Upper lobe of right lung (tissue), 1 donor: ENCODE data around the gene ZSCAN16. TPM values are rescaled to one million over a fixed set of nuclear protein-coding genes. Genes with fewer than 3 reads are reported as not detected.

Experiments used
- ATAC-seq: fragments of 200-7000 bp; cut with Tn5 transposase; one replicate; pipeline ENCODE4 v1.9.1; 2020; ENCODE audit warnings: mild to moderate bottlenecking, moderate library complexity
- DNase-seq: peaks from one replicate; pipeline ENCODE4 v3.0.0-alpha.2; 2020
- H3K27ac ChIP-seq: fragments of 200-600 bp; one replicate; pipeline ENCODE4 v1.8.0; 2022
- H3K27me3 ChIP-seq: fragments of 200-600 bp; one replicate; pipeline ENCODE4 v1.8.0; 2022; ENCODE audit warnings: mild to moderate bottlenecking
- H3K36me3 ChIP-seq: fragments of 200-600 bp; one replicate; pipeline ENCODE4 v1.8.0; 2022
- H3K4me1 ChIP-seq: fragments of 200-600 bp; one replicate; pipeline ENCODE4 v1.8.0; 2022
- H3K4me3 ChIP-seq: fragments of 200-600 bp; one replicate; pipeline ENCODE4 v1.8.0; 2022; ENCODE audit warnings: mild to moderate bottlenecking
- H3K9me3 ChIP-seq: fragments of 200-600 bp; one replicate; pipeline ENCODE4 v1.8.0; 2022
- intact Hi-C: fragments of 100-400 bp; cut with DNase I; formaldehyde crosslinking; loops from one replicate; pipeline ENCODE4 v1.11.0; 2022
- total RNA-seq: library from RNA; stranded (reverse); fragmentation: NEBNext Ultra II Directional; extraction: Animal tissue kit (Norgen Biotek cat#: 25700); gene quantifications from one replicate; pipeline ENCODE4 v1.2.1, GENCODE V29; 2021
- TF ChIP-seq, protein P1 (sequence below): fragments of 200-600 bp; IDR thresholded peaks from one replicate; pipeline ENCODE4 v1.8.0; 2022; ENCODE audit warnings: antibody characterized with exemption
- donor health status: DM: no; HTN: yes; CAD: no; lungs with severe emphysema.

ZSCAN16 gene
- total RNA-seq, 1 donor from 2014 or later: 5.8 TPM

GRCh38 chr6:28176373-28176772 lies 52.0 kb downstream of the ZSCAN16 start:
- no peaks in the 10 kb centered on the region for H3K27me3 ChIP-seq
- TF ChIP-seq, protein P1, sequence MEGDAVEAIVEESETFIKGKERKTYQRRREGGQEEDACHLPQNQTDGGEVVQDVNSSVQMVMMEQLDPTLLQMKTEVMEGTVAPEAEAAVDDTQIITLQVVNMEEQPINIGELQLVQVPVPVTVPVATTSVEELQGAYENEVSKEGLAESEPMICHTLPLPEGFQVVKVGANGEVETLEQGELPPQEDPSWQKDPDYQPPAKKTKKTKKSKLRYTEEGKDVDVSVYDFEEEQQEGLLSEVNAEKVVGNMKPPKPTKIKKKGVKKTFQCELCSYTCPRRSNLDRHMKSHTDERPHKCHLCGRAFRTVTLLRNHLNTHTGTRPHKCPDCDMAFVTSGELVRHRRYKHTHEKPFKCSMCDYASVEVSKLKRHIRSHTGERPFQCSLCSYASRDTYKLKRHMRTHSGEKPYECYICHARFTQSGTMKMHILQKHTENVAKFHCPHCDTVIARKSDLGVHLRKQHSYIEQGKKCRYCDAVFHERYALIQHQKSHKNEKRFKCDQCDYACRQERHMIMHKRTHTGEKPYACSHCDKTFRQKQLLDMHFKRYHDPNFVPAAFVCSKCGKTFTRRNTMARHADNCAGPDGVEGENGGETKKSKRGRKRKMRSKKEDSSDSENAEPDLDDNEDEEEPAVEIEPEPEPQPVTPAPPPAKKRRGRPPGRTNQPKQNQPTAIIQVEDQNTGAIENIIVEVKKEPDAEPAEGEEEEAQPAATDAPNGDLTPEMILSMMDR: no peak
- ATAC-seq (no peak), DNase-seq (no peak)
- no peak overlapping the region for H3K27ac ChIP-seq
- intact Hi-C loops: no loop called here
- H3K4me1 ChIP-seq: no peaks in the 10 kb centered on the region
- H3K9me3 ChIP-seq: no peaks in the 10 kb centered on the region
- no peak overlapping the region for H3K4me3 ChIP-seq
- no peaks in the 10 kb centered on the region for H3K36me3 ChIP-seq

Other genes with a start within 250 kb of the ZSCAN16 start
- gene OR2B2, start 212.2 kb upstream of the ZSCAN16 start, total RNA-seq: not detected
- not detected for gene OR2B6, start 167.4 kb upstream of the ZSCAN16 start, total RNA-seq
- 2.3 TPM for gene ZNF165, start 44.0 kb upstream of the ZSCAN16 start, total RNA-seq
- gene ZKSCAN8, start 17.3 kb downstream of the ZSCAN16 start, total RNA-seq: 20.9 TPM
- gene ZSCAN9, start 100.7 kb downstream of the ZSCAN16 start, total RNA-seq: 13.5 TPM
- gene ZKSCAN4, start 127.7 kb downstream of the ZSCAN16 start, total RNA-seq: 4.5 TPM
- 0.87 TPM for gene NKAPL, start 134.7 kb downstream of the ZSCAN16 start, total RNA-seq
- gene ZSCAN26, start 142.5 kb downstream of the ZSCAN16 start, total RNA-seq: 11.3 TPM
- gene PGBD1, start 157.0 kb downstream of the ZSCAN16 start, total RNA-seq: 3.1 TPM
- 28.5 TPM for gene ZSCAN31, start 211.5 kb downstream of the ZSCAN16 start, total RNA-seq
- 7.3 TPM for gene ZKSCAN3, start 225.3 kb downstream of the ZSCAN16 start, total RNA-seq